Left forelimb (tissue), 1 donor: ENCODE results near the gene TBRG4.
"Not testable (repeated sequence)": the region's sequence is repeated elsewhere in the genome, so short reads cannot be mapped to it uniquely, and the experiment has no call there.

Experiments
- DNase-seq: peaks from one replicate; pipeline ENCODE4 v3.0.0-alpha.2; 2018; ENCODE audit warnings: low spot score

Gene TBRG4

DNA sequence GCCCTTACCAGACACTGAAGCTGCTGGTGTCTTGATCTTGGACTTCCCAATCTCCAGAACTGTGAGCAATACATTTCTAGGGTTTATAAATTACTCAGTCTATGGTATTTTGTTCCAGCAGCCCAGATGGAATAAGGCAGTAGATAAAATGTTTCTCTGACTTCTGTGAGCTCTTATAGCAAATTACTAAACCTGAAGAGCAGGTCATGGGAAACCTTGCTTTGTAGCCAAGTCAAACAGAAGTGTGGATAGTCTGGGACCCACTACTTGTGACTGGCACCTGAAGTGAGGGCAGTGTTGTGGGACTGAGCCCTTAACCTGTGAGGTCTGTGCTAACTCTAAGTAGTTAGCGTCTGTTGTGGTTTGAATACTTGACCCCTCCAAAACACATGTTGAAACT lies 4.6 kb upstream of the TBRG4 start:
- DNase-seq, result no peak

DNA sequence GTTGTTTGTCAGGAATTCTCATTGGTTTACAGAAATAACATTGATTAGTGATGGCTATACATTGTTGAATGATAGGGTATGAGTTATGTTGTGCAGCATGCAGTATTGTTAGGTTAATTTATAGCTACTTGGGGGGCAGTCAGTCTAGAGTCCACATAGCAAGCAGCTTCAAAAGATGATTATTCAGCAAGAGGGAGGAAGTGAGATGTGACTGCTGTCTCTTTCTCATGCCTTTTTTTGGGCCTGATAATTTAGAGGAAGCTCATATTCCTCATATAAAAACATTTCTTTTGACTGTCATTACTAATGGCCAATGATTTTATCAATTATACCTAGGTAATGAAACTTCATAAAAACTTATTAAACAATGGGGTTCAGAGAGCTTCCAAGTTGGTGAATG lies 3.4 kb upstream of the TBRG4 start:
- no peak for DNase-seq

DNA sequence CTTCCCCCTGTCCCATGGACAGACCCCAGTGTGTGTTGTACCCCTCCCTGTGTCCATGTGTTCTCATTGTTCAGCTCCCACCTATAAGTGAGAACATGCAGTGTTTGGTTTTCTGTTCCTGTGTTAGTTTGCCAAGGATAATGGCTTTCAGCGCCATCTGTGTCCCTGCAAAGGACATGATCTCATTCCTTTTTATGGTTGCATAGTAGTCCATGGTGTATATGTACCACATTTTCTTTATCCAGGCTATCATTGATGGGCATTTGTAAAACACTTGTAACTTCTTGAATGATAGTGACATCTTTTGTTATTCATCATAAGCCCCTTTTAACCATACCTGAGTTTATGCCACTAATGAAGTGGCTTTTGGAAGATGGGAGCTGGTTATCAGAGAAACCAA lies 2.8 kb upstream of the TBRG4 start:
- not testable (repeated sequence) for DNase-seq

DNA sequence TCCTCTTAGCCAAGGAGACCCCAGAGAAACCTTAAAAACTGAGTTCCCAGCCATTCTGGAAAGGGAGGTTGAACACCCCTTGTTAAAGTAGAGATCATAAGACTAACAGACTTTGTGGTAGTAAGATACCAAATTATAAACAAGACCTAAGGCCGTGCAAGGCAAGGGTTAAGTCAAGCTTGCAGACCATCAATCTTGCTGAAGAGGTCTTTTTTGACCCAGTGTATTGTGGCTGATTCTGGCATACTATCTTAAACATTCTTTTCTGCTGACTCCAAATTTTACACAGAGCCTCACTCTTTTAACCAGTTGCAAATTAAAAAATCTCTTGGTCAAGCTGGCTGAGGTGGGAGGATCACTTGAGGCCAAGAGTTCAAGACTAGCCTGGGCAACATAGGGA lies 1.2 kb upstream of the TBRG4 start:
- DNase-seq, result no peak

DNA sequence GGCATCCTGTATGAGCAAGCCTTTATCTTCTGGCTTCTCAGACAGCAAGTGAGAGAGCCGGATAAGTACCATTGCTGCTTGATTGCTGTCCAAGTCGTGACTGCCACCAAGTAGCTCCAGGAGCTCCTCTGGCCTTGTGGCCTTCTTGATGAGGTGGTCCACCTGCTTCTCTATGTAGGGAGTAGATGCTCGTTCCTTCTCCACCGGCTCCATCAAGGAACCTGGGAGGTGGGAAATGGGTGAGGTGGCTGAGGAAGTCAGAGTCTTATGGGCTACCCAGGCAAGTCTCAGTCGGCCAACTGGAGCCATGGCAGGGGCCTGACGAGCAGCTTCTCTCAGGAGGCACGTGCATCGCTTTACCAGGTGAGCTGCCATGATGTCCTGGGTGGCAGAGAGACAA lies 2.6 kb downstream of the TBRG4 start:
- DNase-seq, result no peak

DNA sequence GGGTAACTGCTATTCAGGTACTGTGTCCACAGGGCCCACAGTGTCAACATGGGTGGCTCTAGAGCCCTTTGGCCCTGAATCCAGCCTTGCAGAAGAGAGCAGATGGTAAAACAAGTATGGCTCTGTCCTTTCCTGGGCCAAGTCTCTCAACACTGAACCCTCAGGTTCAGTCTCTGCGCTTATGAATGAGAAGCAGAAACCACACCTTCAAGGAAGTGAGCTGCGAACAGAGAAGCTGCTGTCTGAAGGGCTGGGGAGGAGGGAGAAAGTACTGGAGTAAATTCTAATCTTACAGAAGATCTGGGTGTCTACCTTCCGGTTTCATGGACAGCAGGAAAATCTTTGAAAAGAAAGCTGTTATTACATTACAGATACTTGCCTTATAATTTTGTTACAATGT lies 4.1 kb downstream of the TBRG4 start:
- no peak for DNase-seq

DNA sequence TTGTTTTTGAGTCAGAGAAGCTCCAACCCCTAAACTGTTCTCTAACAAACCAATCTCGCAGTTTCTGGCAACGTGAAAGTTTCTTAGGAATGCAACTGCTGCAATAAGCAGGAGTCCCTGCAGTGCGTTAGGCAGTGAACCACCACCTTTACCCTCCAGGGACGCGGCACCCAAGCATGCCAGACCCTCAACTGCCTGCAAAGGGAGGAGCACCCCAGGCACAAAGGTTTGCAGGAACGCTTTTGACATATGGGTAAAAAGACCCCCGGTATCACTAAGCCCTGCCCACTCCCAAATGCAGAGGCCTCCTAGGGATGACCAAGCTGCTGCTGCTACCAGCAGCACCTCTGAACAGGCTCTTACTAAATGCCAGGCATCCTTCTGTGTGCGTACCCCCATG lies 4.7 kb downstream of the TBRG4 start:
- DNase-seq, result no peak

DNA sequence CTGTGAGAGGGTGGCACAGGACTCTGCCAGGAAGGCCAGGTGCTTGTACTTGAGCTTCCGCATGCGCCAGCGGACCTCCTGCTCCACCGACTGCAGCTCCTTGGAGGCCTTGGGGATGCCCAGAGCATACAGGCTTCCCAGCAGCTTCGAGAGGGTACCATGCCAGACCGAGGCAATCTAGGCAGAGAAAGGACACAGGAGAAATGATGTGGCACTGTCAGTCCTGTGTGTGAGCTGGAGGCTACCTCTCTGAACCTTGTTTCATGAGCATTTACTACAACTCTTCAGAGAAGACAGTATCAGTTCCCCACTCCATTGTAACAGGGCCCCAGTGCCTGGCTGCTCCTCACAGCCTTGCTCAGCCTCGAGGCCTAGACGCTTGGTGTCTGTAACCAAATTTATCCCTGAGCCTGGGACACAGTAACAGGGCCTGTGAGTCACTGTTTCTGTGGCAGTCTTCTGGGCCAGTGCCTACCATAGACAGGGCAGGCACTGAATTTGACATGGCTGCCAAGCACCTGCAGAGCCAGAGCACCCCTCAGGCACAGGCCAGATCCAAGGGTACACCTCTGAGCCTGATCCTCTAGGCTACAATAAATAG lies 5.8 kb downstream of the TBRG4 start:
- DNase-seq, result no peak

DNA sequence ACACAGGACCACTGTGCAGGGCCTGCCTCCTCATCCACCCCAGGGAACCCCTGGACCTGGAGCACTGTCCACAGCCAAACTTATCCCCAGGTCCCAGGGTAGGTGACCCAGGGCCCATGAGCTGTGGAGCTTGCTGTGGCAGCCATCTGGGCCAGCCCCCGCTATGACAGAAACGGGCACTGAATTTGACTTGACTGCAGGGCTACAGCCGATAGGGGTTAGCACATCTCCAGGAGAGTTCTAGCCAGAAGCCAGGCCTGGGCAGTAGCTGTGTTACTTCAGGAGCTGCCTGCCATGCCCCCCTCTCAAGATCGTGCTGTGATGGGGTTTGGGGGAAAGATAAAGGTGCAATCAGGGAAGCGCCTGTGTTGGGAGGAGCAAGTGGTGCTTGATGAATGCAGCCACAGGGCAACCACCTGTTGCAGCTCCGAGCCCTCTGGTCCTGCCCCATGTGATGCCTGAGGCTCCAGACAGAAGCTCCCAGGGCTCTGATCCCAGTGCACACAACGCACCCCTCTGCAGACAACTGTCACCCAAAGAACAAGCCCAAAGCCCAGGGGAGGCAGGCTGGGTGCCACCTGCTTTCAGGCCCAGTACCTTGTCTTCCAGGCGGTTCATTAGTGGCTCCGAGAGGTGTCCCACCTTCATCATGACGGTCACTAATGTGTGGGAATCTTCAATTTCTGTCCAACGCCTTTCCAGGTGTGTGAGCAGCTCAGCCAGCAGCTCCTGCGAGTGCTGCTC lies 6.5 kb downstream of the TBRG4 start:
- DNase-seq, result no peak

DNA sequence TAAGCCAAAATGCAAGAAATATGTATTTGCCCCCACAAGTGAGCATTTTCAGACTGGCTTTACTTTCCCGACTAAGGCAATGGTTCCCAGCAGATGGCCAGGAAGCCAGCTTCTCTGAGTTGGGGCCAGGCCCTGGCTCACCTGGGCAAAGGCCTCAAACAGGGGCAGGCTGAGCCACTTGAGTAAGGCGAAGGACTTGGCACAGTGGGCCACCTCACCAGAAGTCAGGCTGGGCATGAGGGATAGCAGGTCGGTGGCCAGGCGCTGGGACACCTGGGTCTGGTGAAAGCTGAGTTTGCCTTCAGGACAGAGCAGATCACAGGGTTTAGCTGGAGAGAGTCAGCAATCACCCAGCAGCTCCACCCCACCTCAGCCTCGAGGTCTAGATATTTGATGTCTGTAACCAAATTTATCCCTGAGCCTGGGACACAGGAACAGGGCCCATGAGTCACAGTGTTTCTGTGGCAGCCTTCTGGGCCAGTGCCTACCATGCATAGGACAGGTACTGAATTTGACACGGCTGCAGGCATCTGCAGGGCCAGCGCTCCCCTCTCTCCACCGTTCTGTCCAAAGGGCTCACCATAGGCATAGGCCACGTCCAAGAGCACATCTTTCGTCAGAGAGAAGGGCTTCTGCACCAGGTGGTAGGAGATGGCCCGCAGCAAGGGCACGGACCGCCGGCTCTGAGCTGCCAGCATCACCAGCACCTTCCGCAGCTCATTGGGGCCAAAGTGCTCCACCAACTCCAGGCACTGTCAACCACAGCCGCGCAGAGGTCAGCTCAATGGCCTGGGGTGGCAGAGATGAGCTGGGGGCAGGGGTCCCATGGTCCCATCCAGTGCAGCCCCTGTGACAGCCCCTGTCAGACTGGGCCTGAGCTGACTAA lies 7.3 kb downstream of the TBRG4 start:
- DNase-seq, result no peak

DNA sequence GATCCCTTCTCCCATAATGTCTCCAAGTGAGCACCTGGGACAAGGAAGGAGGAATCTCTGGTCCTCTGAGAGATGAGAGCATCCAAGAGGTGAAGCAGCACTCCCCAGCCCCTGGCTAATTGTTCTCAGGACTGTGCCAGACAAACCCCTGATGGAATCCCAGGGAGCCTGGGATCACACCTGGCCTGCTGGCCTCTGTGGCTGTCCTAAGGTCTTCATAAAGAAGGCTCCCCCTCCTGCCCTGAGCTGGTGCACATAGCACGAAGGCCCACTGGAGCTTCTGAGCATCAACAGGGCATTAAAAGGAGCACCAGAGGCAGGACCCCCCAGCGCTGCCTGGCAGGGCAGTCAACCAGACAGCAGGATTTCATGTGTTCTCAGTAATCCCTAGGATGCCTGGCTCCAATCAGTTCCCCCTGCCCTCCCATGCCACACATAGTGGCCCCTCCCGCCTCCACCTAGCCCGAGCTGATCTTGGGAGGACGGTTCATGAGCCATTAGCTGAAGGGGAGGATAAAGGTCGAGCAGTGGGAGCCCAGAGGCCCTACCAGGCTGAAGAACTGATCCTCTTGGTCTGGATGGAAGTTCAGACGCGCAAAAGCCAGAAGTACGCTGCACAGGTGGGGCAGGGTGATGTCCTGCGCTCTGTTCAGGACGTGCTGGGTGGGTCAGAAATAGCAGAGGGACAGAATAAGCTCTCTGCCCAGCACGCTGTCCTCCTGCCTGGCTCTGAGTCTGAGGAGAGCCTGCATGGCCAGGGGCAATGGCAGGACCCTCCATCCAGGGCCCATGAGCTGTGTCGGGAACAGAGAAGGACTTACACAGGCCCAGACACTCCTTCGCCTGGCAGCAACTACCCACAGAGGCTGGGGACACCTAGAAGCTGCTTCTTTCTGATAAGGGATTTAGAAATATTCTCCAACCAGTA lies 8.4 kb downstream of the TBRG4 start:
- no peak for DNase-seq

DNA sequence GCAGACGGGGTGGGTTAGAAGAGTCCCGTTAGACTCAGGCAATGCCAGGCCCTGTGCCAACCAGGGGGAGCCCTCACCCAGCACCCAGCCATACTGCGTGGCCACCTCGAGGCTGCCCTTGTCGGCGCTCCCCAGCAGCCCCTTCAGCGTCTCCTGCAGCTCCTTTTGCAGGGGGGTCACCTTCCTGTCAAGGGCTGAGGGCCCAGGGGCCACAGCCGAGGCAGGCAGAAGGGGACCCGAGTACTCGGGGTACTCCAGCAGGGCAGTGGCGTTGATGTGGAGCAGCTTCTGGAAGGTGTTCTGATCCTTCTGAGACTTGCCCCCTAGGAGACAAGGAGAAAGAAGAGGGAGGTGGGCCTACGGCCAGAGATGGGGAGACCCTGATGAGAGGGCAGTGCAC lies 9.7 kb downstream of the TBRG4 start:
- no peak for DNase-seq

DNA sequence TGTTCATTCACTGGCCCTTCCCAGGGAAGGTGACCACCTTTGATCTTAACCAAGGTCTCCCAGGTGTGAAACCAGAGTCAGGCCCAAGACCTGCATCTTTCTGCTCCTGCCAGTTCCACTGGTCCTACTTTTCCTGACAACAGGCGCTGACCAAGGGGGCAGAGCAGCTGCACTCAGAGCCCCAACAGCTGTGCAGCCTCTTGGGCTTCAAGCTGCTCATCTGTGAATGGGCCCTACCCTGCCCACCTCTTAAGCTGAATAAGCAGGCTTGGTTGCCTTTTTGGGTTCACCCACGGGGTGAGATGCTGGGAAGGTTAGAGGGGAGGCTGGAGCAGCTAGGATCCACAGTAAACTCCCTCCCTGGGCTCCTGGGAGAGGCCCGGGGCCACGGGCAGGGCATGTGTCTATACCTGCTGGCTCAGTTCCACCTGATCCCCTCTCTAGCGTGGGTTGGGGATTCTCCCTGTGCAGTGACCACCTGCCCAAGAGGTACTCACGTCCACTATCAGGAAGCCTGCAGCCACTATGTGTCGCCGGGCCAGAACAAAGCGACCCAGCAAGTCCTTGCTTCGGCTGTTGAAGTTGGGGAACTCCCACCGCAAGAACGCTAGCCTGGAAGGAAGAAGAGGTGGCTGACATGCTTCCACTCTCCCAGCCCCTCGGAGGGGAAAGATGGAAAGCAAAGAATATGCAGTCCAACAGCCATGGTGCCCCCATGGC lies 10.6 kb downstream of the TBRG4 start:
- no peak for DNase-seq

DNA sequence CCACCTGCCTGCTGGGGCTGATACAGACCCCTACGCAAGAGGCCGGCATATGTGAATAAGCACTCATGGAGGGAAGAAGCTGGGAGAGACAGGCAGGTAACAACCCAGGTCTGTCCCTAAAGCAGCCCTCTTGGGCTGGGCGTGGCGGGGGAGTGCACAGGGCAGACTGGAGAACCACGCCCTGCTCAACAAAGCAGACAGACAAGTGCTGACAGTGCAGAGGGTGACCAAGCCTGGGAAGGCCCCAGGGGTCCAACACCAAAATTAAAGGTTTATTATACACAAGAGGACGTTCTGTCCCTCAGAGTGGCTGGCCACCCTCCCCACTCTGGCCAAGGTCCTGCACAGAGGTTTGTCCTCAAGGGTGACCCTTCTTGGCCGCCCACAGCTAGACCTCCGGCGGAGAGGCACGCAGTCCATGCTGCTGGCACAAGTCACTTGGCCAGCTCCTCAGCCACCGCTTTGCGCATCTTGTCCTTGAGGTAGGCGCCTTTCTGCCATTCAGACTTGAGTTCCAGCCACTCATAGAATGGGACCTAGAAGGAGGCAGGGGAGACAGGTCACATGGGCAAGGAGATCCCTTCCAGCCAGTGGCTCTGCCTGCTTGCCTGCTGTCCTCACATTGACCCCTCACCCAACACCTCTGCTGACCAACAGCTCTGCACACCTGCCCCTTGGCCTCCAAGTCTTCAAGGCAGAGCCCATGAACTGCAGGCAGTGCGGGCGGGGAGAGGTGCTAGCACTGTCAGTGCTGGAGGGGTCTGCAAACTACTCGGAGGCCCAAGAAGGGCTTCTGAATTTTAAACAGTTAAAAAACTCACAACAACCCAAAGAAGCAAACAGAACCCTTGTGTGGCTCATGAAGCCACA lies 11.4 kb downstream of the TBRG4 start:
- no peak for DNase-seq

DNA sequence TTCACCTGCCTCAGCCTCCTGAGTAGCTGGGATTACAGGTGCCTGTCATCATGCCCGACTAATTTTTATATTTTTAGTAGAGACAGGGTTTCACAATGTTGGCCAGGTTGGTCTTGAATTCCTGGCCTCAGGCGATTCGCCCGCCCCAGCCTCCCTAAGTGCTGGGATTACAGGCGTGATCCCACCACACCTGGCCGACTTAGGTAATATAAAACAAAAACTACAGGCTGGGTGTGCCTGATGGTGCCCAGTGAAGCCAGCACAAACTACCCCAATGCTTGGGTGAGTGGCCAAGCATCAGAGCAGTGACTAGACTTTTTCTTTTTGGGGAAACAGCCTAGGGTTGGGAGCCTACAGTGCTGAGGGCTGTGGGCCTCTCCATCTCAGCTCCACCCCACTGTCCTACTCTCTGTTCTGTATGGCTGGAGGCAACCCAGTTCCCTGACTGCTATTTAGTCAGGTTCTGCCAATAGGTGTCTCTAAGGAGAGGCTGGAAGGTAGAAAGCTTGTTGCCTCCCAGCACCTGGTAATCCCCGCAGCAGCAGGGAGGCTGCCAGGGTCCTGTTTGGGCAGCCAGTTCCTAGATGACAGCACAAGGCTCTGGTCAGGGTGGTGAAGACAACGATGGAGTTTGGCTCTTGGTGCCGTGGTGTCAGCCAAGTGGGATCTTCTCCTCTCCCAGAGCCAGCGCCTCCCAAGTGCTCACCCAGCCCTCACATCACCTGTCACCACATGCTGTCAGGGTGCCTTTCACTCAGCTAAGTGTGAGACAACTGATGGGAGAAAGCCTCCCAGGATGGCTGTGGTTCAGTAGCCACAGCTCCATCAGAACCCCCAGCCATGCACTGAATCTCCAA lies 12.3 kb downstream of the TBRG4 start:
- no peak for DNase-seq

DNA sequence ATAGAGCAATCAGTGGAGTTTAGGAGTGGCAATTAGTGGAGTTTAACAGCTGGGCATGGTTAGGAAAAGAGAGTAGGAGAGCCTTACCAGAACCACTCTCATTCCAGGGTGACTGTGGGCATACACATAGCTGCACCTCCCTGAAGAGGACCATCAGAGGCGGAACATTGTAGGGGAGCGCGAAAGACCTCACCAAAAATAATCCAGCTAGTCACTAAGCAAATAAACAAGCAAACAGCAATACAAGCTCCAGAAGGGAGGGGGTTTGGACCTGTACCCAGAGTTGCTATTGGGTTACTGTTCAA lies 18.6 kb downstream of the TBRG4 start:
- DNase-seq, result no peak

DNA sequence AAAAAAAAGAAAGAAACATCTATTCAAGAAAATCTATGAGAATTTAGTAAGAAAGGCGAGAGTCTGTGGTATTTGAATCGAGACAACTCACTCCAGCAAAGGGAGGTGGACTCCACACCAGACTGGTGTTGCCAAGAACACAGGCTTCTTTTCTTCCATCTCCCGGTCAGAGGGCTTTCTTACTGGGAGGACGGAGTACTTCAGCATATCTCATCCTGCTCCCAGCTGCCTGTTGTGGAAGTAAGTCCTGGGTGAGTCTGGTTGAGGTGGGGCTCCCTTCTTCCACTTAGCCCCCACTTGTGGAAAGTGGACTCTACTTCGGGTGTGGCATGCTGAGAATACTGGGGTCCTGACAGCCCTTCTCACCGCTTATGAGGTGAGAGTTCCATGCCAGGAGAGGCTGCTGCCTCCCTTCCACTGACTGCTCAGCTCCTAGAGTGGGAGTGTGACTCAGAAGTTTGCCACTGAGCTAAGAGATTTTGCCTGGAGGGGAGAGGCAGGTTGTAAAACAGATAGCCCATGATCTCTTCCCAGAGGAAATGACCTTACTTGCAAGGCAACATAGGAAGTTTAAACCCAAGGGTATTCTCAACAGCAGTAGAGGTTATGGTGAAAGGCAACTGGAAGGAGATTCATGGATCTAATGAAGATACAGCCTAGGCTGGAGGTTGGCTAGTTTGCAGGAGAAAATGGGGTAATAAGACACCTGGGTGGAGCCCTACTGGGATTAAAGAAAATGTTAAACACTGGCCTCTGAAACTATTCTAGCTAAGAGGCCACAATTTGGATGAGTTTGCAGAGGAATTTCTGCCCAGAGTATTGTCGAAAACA lies 19.2 kb downstream of the TBRG4 start:
- no peak for DNase-seq

DNA sequence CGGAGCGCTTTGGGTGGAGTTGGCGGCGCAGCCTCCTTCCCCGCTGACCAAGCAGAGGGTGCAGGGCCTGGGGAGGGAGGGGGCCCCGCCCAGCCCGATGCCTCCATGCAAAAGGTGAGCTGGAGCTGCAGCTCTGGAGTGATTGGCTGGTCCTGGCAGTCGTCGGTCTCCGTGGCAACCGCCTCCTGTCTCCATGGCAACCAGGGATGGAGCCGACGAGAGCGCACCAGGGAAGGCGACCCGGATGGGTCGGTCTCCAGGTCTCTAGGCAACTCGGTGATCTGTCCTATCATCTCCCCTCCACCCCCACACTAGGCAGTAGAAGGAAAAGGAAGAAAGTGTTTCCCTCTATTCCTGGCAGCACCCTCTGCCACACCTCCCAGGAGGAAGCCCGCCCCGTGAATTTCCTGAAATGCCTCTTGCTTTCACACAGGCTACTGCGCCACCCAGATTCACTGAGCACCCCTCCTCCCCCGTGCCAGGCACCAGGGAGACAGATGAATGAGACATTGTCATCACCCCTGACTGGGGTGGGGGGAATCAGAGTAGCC lies 22.1 kb downstream of the TBRG4 start:
- peak; percentile 71 for DNase-seq
